ENCODE results near the gene SLX9.
"Not testable (repeated sequence)": the region's sequence is repeated elsewhere in the genome, so short reads cannot be mapped to it uniquely, and the experiment has no call there.

SLX9 gene

DNA sequence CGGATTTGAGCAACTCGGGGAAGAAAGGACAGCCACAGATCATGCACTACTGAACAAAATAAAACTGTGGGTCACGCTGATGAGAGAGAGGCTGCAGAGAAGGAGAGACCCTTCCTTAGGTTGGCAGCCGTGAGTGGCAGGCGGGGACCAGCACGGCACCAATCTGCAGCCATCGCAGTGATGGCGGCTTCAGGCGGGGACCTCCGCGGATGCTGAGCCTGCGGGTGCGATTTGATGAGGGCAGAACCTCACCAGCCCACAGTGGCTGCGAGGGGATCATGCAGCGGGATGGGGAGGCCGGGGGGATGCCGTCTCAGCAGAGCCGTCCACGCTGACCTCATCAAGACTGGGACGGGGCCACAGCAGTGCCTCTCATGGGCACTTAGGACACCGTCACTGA, 30.9 kb upstream of the SLX9 start:
- H3K9me3 ChIP-seq (ENCODE audit: control insufficient read depth in 1 of 2, low read length in 2 of 2) = no peaks in the 10 kb centered on the region
- H3K4me1 ChIP-seq (ENCODE audit: control insufficient read depth in 1 of 2, insufficient read depth in 2 of 2, low read length in 2 of 2) = peaks cover 38% of the 10 kb centered on the region in 2 donors
- no peaks in the 10 kb centered on the region for H3K27me3 ChIP-seq (ENCODE audit: control insufficient read depth in 1 of 2, insufficient read depth in 2 of 2, low read length in 2 of 2)
- H3K4me3 ChIP-seq (ENCODE audit: low read depth in 1 of 2, low read length in 2 of 2) = no peak overlapping the region
- no peaks in the 10 kb centered on the region for H3K36me3 ChIP-seq (ENCODE audit: control insufficient read depth in 1 of 2, insufficient read depth in 2 of 2, low read length in 2 of 2)
- no peak overlapping the region for H3K27ac ChIP-seq (ENCODE audit: low read depth, low read length)
- no peak overlapping the region for H3K9ac ChIP-seq (ENCODE audit: low read depth in 1 of 2, low read length in 2 of 2)

DNA sequence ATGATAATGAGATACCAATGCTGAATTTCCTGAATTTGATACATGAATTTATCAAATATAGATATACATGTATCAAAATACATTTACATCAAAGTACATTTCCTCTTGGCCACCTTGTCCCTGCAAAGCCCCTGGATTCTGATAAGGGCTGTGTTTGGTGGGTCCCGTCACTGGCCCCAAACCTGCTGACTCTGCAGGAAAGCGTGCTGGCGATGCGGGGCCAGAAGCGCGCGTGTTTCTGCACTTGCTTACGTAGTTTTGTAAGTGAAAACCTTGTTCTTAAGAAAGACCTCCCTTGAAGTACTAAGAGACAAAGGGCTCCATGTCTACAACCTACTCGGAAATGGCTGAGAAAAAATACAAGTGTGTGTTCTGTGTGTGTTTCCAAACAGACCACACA, 30.1 kb upstream of the SLX9 start:
- Histone ChIP-seq H3K9me3 (ENCODE audit: control insufficient read depth in 1 of 2, low read length in 2 of 2) (no peaks in the 10 kb centered on the region), H3K27ac (ENCODE audit: low read depth, low read length) (no peak overlapping the region), H3K9ac (ENCODE audit: low read depth in 1 of 2, low read length in 2 of 2) (no peak overlapping the region), H3K36me3 (ENCODE audit: control insufficient read depth in 1 of 2, insufficient read depth in 2 of 2, low read length in 2 of 2) (no peaks in the 10 kb centered on the region), H3K4me1 (ENCODE audit: control insufficient read depth in 1 of 2, insufficient read depth in 2 of 2, low read length in 2 of 2) (peaks cover 38 to 40% of the 10 kb centered on the region in 2 donors), H3K27me3 (ENCODE audit: control insufficient read depth in 1 of 2, insufficient read depth in 2 of 2, low read length in 2 of 2) (no peaks in the 10 kb centered on the region), H3K4me3 (ENCODE audit: low read depth in 1 of 2, low read length in 2 of 2) (no peak overlapping the region)

DNA sequence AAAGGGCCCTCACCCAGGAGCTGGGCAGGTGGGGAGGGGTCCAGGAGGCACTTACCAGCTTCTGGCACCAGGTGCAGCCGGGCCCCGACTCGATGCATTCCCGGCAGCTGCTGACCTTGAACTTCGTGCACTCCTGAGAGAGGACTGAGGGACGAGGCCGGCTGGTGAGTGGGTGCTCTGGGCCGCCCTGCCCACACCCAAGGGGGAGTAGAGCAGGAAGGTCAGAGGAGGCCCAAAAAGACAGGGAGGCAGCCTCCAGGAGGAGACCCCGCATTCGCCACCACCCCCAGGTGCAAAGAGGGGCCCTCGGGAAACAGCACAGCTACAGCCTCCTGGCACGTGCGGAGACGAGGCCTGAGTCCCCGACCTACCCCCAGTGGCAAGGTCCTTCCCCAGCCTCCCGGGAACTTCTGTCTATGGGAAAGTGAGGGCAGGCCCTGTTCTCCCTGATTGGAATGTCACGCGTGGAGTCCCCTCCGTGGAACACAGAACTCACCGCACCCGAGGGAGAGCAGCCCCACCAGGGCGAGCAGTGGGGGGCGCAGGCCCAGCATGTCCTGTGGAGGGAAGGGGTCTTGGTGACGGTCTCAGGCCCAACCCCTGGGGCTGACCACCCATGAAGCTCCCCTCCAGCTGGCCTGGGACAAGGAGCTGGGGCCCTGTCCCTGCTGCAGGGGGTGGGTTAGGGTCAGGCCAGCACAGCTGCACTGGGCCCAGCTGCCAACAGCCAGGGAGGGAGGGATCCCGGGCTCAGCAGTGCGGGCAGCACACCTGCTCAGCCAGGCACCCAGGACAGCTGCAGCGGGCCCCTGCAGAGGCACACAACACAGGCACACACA, 29.4 kb upstream of the SLX9 start:
- H3K9me3 ChIP-seq (ENCODE audit: control insufficient read depth in 1 of 2, low read length in 2 of 2) = no peaks in the 10 kb centered on the region
- peak overlapping the region in 1 of 2 donors; percentile 43 for H3K9ac ChIP-seq (ENCODE audit: low read depth in 1 of 2, low read length in 2 of 2)
- no peaks in the 10 kb centered on the region for H3K36me3 ChIP-seq (ENCODE audit: control insufficient read depth in 1 of 2, insufficient read depth in 2 of 2, low read length in 2 of 2)
- H3K27me3 ChIP-seq (ENCODE audit: control insufficient read depth in 1 of 2, insufficient read depth in 2 of 2, low read length in 2 of 2) = no peaks in the 10 kb centered on the region
- H3K27ac ChIP-seq (ENCODE audit: low read depth, low read length) = no peak overlapping the region
- peaks cover 38 to 40% of the 10 kb centered on the region in 2 donors for H3K4me1 ChIP-seq (ENCODE audit: control insufficient read depth in 1 of 2, insufficient read depth in 2 of 2, low read length in 2 of 2)
- no peak overlapping the region for H3K4me3 ChIP-seq (ENCODE audit: low read depth in 1 of 2, low read length in 2 of 2)

DNA sequence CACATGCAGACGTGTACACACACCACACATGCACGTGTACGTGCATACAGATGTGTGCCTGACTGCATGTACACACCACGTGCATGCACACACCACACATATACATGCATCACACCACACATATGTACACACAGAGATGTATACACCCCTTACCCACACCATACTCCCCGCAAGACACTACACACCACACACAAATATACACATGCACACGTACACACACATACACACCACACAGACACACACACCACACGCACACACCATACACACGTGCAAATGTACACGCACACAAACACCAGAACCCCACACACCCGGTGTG, 28.8 kb upstream of the SLX9 start:
- Histone ChIP-seq H3K4me1 (ENCODE audit: control insufficient read depth in 1 of 2, insufficient read depth in 2 of 2, low read length in 2 of 2) (peaks cover 38 to 40% of the 10 kb centered on the region in 2 donors), H3K27me3 (ENCODE audit: control insufficient read depth in 1 of 2, insufficient read depth in 2 of 2, low read length in 2 of 2) (no peaks in the 10 kb centered on the region), H3K27ac (ENCODE audit: low read depth, low read length) (no peak overlapping the region), H3K9ac (ENCODE audit: low read depth in 1 of 2, low read length in 2 of 2) (peak overlapping the region; percentile 33 to 43), H3K36me3 (ENCODE audit: control insufficient read depth in 1 of 2, insufficient read depth in 2 of 2, low read length in 2 of 2) (no peaks in the 10 kb centered on the region), H3K9me3 (ENCODE audit: control insufficient read depth in 1 of 2, low read length in 2 of 2) (no peaks in the 10 kb centered on the region), H3K4me3 (ENCODE audit: low read depth in 1 of 2, low read length in 2 of 2) (no peak overlapping the region)

DNA sequence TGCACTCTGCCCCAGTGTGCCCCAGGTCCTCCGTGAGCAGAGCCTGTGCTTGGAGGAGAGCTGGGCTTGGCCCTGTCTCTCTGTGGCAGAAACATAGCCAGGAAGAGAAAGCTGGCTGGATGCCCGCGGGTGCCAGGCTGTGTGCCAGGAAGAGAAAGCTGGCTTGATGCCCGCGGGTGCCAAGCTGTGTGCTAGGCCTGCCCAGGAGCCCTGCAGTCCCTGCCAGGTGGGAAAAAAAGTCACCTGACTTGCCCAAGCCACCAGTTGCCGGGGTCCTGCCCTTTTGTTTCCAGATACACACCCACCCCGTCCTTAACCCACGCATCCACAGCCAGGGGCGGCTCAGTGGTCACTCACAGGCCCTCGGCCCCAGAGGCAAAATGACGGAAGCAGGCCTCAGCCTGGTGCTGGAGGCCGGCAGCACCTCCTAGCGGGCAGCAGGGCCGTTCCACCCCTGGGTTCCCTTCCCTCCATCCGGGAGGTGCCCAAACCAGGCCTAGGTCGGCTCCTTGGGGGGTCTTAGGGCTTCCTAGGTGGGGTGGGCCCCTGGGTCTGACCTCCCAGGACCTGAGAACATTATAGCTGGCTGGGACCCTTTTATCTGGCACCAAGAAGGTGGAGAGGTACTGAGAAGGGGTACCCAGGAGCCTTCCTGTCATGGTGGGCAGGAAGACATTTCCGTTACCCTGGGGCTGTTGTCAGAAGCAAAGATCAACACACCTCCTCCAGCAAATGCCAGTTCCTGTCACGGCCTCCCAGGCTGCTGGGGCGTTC, 28.3 kb upstream of the SLX9 start:
- H3K4me1 ChIP-seq (ENCODE audit: control insufficient read depth in 1 of 2, insufficient read depth in 2 of 2, low read length in 2 of 2) = peaks cover 38 to 40% of the 10 kb centered on the region in 2 donors
- H3K36me3 ChIP-seq (ENCODE audit: control insufficient read depth in 1 of 2, insufficient read depth in 2 of 2, low read length in 2 of 2) = no peaks in the 10 kb centered on the region
- no peaks in the 10 kb centered on the region for H3K9me3 ChIP-seq (ENCODE audit: control insufficient read depth in 1 of 2, low read length in 2 of 2)
- H3K27ac ChIP-seq (ENCODE audit: low read depth, low read length) = peak overlapping the region; percentile 67
- H3K4me3 ChIP-seq (ENCODE audit: low read depth in 1 of 2, low read length in 2 of 2) = peak overlapping the region in 1 of 2 donors; percentile 16
- H3K27me3 ChIP-seq (ENCODE audit: control insufficient read depth in 1 of 2, insufficient read depth in 2 of 2, low read length in 2 of 2) = no peaks in the 10 kb centered on the region
- peak overlapping the region; percentile 33 to 43 for H3K9ac ChIP-seq (ENCODE audit: low read depth in 1 of 2, low read length in 2 of 2)

DNA sequence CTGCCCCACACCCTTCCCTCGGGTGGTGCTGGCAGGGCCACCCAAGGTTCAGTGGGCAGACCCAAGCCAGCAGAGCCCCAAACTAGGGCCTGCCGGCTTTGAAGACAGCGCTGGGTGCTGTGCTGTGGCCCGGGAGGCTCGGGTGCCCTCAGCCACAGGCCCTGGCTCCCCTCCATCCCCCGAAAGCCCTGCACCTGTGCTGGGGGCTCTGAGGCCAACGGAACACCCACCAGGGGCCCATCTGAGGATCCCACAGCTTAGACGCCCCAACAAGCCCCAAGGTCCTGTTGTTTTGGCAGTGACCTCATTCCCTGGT, 27.7 kb upstream of the SLX9 start:
- Histone ChIP-seq H3K9ac (ENCODE audit: low read depth in 1 of 2, low read length in 2 of 2) (peak overlapping the region; percentile 25 to 33), H3K27ac (ENCODE audit: low read depth, low read length) (no peak overlapping the region), H3K4me3 (ENCODE audit: low read depth in 1 of 2, low read length in 2 of 2) (peak overlapping the region in 1 of 2 donors; percentile 16), H3K36me3 (ENCODE audit: control insufficient read depth in 1 of 2, insufficient read depth in 2 of 2, low read length in 2 of 2) (no peaks in the 10 kb centered on the region), H3K9me3 (ENCODE audit: control insufficient read depth in 1 of 2, low read length in 2 of 2) (no peaks in the 10 kb centered on the region), H3K4me1 (ENCODE audit: control insufficient read depth in 1 of 2, insufficient read depth in 2 of 2, low read length in 2 of 2) (peaks cover 42 to 44% of the 10 kb centered on the region in 2 donors), H3K27me3 (ENCODE audit: control insufficient read depth in 1 of 2, insufficient read depth in 2 of 2, low read length in 2 of 2) (no peaks in the 10 kb centered on the region)

DNA sequence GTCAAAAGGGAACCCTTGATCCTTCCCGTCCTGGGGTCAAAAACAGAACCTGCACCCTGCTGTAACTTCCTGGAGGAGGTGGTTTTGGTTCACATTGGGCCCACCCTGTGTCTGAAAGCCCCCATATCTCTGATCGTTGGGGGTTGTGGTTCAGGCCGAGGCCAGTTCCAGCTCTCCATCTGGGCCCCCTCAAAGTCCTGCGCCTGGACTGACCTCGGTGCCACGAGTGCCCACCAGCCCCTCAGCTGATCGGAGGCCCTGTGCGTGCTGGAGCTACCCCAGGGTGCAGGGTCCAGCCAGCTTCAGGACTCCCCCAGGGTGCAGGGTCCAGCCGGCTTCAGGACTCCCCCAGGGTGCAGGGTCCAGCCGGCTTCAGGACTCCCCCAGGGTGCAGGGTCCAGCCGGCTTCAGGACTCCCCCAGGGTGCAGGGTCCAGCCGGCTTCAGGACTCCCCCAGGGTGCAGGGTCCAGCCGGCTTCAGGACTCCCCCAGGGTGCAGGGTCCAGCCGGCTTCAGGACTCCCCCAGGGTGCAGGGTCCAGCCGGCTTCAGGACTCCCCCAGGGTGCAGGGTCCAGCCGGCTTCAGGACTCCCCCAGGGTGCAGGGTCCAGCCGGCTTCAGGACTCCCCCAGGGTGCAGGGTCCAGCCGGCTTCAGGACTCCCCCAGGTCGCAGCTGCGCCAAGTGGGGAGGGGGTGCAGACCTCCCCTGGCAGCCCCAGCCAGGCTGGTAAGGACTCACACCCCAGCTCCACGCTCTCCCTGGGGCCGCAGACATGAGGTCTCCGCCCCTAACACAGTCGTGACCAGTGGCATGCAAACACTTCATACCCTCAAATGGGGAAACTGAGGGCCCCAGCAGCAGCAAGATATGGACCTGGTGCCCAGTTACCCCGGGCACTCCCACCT, 27.1 kb upstream of the SLX9 start:
- not testable (repeated sequence) for H3K4me3 ChIP-seq (ENCODE audit: low read depth in 1 of 2, low read length in 2 of 2); H3K36me3 ChIP-seq (ENCODE audit: control insufficient read depth in 1 of 2, insufficient read depth in 2 of 2, low read length in 2 of 2); H3K27me3 ChIP-seq (ENCODE audit: control insufficient read depth in 1 of 2, insufficient read depth in 2 of 2, low read length in 2 of 2); H3K9me3 ChIP-seq (ENCODE audit: control insufficient read depth in 1 of 2, low read length in 2 of 2)
- Histone ChIP-seq H3K27ac (ENCODE audit: low read depth, low read length) (peak overlapping the region; percentile 20), H3K9ac (ENCODE audit: low read depth in 1 of 2, low read length in 2 of 2) (peak overlapping the region in 1 of 2 donors; percentile 33), H3K4me1 (ENCODE audit: control insufficient read depth in 1 of 2, insufficient read depth in 2 of 2, low read length in 2 of 2) (peaks cover 44 to 49% of the 10 kb centered on the region in 2 donors)

DNA sequence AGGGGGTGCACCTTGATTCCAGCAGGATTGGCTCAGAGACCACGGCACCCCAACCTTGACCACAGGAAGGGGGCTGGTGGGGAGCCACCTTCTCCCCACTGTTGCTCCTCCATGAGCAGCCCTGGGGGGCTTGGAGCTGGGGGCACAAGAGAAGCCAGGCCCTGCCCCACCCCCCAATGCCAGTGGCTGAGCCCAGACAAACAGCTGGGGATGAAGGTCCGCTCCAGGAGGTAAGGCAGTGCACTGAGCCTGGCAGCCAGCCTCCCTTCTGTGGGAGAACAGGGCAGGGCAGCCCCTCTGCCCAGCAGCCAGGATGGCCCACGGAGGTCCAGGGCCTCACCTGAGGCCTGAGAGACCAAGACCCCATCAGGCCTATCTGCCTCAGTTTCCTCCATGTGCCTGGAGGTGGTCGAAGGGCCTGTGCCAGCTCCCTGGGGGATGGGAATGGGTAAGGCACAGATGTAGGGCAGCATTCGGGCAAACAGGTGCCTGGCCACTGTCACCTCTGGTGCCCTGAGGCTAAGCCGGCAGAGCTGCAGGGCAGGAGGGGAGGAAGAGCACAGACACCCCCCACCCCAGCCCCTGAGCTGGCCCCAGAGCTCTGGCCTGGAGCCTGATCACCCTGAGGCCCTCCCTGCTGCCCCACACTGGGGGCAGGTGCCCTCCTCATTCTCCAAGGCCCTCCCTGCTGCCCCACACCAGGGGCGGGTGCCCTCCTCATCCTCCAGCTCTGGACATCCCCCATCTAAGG, 26.2 kb upstream of the SLX9 start:
- H3K27me3 ChIP-seq (ENCODE audit: control insufficient read depth in 1 of 2, insufficient read depth in 2 of 2, low read length in 2 of 2) = no peaks in the 10 kb centered on the region
- peaks cover 48 to 55% of the 10 kb centered on the region in 2 donors for H3K4me1 ChIP-seq (ENCODE audit: control insufficient read depth in 1 of 2, insufficient read depth in 2 of 2, low read length in 2 of 2)
- no peaks in the 10 kb centered on the region for H3K9me3 ChIP-seq (ENCODE audit: control insufficient read depth in 1 of 2, low read length in 2 of 2)
- H3K9ac ChIP-seq (ENCODE audit: low read depth in 1 of 2, low read length in 2 of 2) = no peak overlapping the region
- no peak overlapping the region for H3K27ac ChIP-seq (ENCODE audit: low read depth, low read length)
- H3K4me3 ChIP-seq (ENCODE audit: low read depth in 1 of 2, low read length in 2 of 2) = no peak overlapping the region
- H3K36me3 ChIP-seq (ENCODE audit: control insufficient read depth in 1 of 2, insufficient read depth in 2 of 2, low read length in 2 of 2) = no peaks in the 10 kb centered on the region

DNA sequence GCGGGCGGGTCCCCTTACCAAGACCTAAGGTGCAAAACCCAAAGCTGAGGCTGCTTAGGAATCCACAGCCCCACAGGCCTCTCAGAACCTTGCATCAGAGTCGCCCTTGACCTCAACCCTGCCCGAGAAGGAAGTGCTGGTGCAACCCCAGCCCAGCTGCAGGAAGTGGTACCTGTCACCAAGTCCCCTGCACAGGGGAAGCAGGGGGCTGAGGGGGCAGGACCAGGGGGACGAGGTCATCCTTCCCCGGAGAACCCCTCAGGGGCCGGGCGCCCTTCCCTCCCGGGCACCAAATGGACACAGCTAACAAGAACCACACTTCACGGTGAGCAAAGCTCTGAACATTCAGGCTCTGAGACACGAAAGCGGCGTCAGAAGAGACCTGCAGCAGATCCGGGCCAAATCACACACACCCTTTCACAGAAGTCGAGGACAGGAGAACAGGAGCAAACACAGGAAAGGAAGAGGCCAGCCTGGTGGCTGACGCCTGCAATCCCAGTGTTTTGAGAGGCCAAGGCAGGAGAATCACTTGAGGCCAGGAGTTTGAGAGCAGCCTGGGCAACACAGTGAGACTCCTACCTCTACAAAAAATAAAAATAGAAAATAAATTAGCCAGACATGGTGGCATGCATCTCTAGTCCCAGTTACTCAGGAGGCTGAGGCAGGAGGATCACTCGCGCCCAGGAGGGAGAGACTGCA, 25.5 kb upstream of the SLX9 start:
- Histone ChIP-seq H3K27me3 (ENCODE audit: control insufficient read depth in 1 of 2, insufficient read depth in 2 of 2, low read length in 2 of 2) (peaks cover 0 to 3% of the 10 kb centered on the region in 2 donors), H3K9ac (ENCODE audit: low read depth in 1 of 2, low read length in 2 of 2) (no peak overlapping the region), H3K9me3 (ENCODE audit: control insufficient read depth in 1 of 2, low read length in 2 of 2) (no peaks in the 10 kb centered on the region), H3K27ac (ENCODE audit: low read depth, low read length) (no peak overlapping the region), H3K4me1 (ENCODE audit: control insufficient read depth in 1 of 2, insufficient read depth in 2 of 2, low read length in 2 of 2) (peaks cover 44 to 55% of the 10 kb centered on the region in 2 donors), H3K36me3 (ENCODE audit: control insufficient read depth in 1 of 2, insufficient read depth in 2 of 2, low read length in 2 of 2) (no peaks in the 10 kb centered on the region), H3K4me3 (ENCODE audit: low read depth in 1 of 2, low read length in 2 of 2) (peak overlapping the region in 1 of 2 donors; percentile 28)

Measured in duodenal mucosa (tissue), 2 donors.